Kidney tubule cell (primary cell): Measurements from ENCODE around the gene EPHA6.
A peak's percentile ranks its signal among the peaks of the same experiment; 100 is the strongest.
"Not testable (repeated sequence)": the region's sequence is repeated elsewhere in the genome, so short reads cannot be mapped to it uniquely, and the experiment has no call there.

Experiments
- DNase-seq: peaks from one replicate; pipeline ENCODE4 v3.0.0-alpha.2; 2018; ENCODE audit warnings: low spot score

Gene EPHA6

GRCh38 chr3:97181704-97182103 is 367.3 kb downstream of the EPHA6 start:
- no peak for DNase-seq

GRCh38 chr3:97187771-97188170 is 373.4 kb downstream of the EPHA6 start:
- DNase-seq, result no peak

- DNase-seq, result no peak
These were observed 375.4 kb downstream of the EPHA6 start for GRCh38 chr3:97189835-97190234.

- DNase-seq, result no peak
These were observed 382.7 kb downstream of the EPHA6 start for GRCh38 chr3:97197083-97197482.

GRCh38 chr3:97197830-97198229 is 383.4 kb downstream of the EPHA6 start:
- no peak for DNase-seq

GRCh38 chr3:97200387-97200786 is 386.0 kb downstream of the EPHA6 start:
- DNase-seq, result no peak

- no peak for DNase-seq
These were observed 387.4 kb downstream of the EPHA6 start for GRCh38 chr3:97201814-97202213.

GRCh38 chr3:97228966-97229365 is 414.6 kb downstream of the EPHA6 start:
- no peak for DNase-seq

- no peak for DNase-seq
These were observed 416.1 kb downstream of the EPHA6 start for GRCh38 chr3:97230486-97230885.

GRCh38 chr3:97232393-97233034 is 418.1 kb downstream of the EPHA6 start:
- peak; percentile 12 for DNase-seq

- DNase-seq, result peak; percentile 3
These were observed 420.8 kb downstream of the EPHA6 start for GRCh38 chr3:97235179-97235578.

- no peak for DNase-seq
These were observed 421.4 kb downstream of the EPHA6 start for GRCh38 chr3:97235611-97236315.

- no peak for DNase-seq
These were observed 427.0 kb downstream of the EPHA6 start for GRCh38 chr3:97241417-97241816.

GRCh38 chr3:97245201-97245910 is 431.0 kb downstream of the EPHA6 start:
- no peak for DNase-seq

- no peak for DNase-seq
These were observed 441.7 kb downstream of the EPHA6 start for GRCh38 chr3:97256060-97256459.

- DNase-seq, result no peak
These were observed 443.7 kb downstream of the EPHA6 start for GRCh38 chr3:97257942-97258697.

GRCh38 chr3:97259263-97259662 is 444.9 kb downstream of the EPHA6 start:
- DNase-seq, result no peak

- no peak for DNase-seq
These were observed 449.8 kb downstream of the EPHA6 start for GRCh38 chr3:97264180-97264579.

GRCh38 chr3:97265237-97266005 is 451.0 kb downstream of the EPHA6 start:
- DNase-seq, result no peak

GRCh38 chr3:97269202-97269601 is 454.8 kb downstream of the EPHA6 start:
- DNase-seq, result no peak

GRCh38 chr3:97276879-97277550 is 462.6 kb downstream of the EPHA6 start:
- not testable (repeated sequence) for DNase-seq
